Raji (cell line): ENCODE results near the gene KNDC1.

Experiments
- POLR2A ChIP-seq: IDR thresholded peaks from 2 replicates; pipeline ENCODE4 v1.6.1; 2011; ENCODE audit warnings: low read depth, low read length, control low read depth; ENCODE audit not compliant: insufficient read depth

The KNDC1 gene

GRCh38 chr10:133197786-133198185, 37.8 kb downstream of the KNDC1 start:
- TF ChIP-seq POLR2A = no peak

DNA sequence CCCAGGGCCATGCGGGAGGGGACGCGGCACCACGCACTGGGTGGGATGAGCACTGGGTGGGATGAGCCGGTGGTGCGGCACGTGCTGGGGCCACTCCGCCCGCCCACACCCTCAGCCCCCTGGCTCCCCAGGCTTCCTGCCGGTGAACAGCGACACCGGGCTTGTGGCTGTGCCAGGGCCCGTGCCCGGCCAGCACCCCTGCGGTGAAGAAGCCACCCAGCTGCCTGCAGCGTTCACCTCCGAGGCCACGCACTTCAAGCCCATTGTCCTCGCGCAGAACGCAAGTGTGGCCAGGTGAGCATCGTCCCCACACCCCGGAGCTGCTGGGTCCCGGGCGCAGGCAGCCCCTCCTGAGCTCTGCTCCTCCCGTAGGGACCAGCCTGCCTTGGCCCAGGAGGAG, 38.2 kb downstream of the KNDC1 start:
- no peak for TF ChIP-seq POLR2A

GRCh38 chr10:133198621-133199487, 38.8 kb downstream of the KNDC1 start:
- no peak for TF ChIP-seq POLR2A

DNA sequence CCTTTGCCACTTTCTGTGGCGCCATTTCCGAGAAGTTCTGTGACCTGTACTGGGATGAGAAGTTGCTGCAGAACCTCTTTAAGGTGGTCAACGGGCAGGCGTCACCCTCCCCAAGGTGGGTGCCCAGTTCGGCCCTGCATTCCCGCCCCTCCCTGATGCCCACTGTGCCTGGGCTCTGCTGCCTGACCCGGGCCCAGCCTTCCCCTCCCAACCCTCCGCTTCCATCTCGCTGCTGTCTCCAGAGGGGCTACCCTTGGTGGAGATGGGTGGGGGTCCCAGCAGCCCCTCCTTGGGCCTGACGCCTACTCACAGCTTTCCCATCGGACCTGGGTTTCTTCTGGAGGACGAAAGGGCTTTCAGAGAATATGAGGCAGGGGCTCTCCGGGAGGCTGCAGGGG, 39.5 kb downstream of the KNDC1 start:
- no peak for TF ChIP-seq POLR2A

- TF ChIP-seq POLR2A = no peak
These were observed 40.1 kb downstream of the KNDC1 start for GRCh38 chr10:133199992-133200611.

DNA sequence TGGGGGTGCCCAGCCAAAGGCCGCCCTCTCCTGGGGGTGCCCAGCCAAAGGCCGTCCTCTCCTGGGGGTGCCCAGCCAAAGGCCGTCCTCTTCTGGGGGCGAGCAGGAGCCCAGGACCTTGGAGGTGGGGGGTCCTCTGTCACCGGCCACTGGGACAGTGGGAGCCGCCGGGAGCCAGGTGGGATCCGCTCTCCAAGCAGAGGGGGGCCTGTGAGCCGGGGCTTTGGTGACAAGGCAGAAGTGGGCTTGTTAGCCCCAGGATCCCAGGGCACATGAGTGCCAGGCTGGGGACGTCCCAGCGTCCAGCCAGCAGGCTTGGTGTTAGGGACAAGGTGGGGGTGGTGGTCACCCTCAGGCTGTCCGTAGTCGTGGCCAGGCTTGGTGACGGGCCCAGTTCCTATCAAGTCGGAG, 40.6 kb downstream of the KNDC1 start:
- no peak for TF ChIP-seq POLR2A

DNA sequence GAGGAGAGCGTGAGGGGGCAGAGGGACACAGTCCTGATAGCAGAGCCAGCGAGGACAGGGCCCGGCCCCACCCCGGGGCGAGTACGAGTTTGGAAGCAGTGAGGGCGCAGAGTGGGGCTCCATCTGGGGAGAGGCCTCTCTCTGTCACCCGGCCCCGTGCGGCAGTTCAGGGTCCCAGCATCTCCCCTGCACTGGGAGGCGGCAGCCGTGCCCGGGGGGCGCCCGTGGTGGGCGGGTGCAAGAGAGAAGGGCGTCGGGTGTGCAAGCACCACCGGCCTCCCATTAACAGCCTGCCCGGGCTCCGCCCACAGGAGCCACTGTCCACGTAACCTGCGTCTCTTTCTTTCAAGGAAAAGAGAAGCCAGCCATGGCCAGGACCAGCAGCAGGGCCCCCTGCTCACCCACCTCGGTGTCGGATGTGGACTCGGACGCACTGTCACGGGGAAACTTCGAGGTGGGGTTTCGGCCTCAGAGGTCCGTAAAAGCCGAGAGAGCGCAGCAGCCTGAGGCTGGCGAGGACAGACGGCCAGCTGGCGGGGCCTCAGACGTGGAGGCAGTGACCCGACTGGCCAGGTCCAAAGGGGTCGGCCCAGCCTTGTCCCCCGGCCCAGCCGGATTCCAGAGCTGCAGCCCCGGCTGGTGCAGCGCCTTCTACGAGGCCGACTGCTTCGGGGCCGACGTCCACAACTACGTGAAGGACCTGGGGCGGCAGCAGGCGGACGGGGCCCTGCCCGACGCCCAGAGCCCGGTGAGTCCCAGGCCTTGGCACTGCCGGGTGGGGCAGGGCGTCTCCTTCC, 41.3 kb downstream of the KNDC1 start:
- no peak for TF ChIP-seq POLR2A

- TF ChIP-seq POLR2A = no peak
These were observed 42.1 kb downstream of the KNDC1 start for GRCh38 chr10:133201948-133202725.

GRCh38 chr10:133202778-133203651, 43.0 kb downstream of the KNDC1 start:
- TF ChIP-seq POLR2A = no peak

DNA sequence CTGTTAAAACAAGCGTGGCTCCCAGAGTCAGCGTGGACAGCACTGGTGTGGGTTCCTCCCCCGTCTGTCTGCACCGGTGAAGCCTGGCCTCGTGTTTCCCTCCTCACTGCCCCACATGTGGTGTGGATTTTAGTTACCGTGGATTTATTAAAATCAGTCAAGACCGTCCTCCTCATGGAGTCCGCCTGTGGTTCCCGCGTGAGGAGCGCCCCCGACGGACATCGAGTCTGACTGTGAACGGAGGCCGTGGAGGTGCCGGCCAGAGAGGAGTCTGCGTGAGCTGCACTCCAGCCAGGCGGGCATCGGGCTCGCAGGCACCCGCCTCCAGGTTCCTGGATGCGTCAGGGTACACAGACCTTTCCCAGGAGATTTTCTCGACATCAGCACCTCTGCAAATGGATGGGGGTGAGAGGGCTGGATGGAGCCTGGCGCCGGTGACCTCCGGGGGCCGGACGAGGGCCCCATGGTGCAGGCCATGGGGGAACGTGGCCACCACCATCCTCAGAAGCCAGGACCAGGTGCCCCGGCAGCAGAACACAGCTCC, 43.7 kb downstream of the KNDC1 start:
- TF ChIP-seq POLR2A = no peak

DNA sequence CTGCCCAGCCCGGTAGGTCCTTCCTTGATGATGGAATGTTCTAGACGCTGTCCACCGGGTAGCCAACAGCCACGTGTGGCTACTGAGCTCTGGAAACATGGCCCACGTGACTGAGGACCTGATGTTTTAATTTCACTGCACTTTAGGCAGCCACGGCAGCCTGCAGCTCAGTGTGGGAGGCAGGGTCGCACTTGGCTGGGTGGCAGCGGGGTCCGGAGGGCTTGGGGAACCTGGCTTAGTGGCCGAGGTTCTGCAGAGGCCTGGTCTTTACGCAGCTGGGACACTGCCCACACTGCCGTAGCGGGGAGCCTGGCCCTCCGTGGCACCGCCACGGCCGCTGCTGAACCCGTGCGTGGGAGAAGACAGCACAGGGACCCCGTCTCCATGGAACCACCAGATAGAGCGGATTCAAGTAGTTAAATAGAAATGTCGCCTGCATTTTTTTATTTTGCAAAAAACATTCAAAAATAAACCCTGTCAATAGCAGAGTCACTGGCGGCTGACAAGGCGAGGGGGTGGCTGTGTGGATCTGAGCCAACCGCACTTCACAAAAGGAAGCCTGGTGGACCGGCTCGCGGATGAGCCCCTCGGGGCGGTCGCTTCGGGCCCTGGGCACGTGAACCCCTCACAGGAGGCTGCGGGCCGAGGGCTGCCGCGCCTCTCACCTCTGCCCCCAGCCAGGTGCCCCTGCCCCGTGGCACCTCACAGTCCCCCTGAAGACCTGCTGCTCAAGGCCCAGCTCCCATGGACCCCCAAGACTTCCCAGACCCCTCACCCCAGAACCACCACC, 44.4 kb downstream of the KNDC1 start:
- TF ChIP-seq POLR2A = no peak

- no peak for TF ChIP-seq POLR2A
These were observed 45.1 kb downstream of the KNDC1 start for GRCh38 chr10:133205146-133205545.
